HepG2 (cell line): Measurements from ENCODE around the gene ANKRD36B. TPM values are rescaled to one million over a fixed set of nuclear protein-coding genes. Genes with fewer than 3 reads are reported as not detected.
A peak's percentile ranks its signal among the peaks of the same experiment; 100 is the strongest.
"Not testable (repeated sequence)": the region's sequence is repeated elsewhere in the genome, so short reads cannot be mapped to it uniquely, and the experiment has no call there.

Experiments used
- ATAC-seq: fragments of 200-7000 bp; cut with Tn5 transposase; 3 replicates; pipeline ENCODE4 v1.9.1; 2020; ENCODE audit warnings: mild to moderate bottlenecking, moderate library complexity
- BruUV-seq: library from RNA; stranded (reverse); fragments of 400-500 nt; replicated peaks from 2 replicates; lab custom pipeline; 2021; lab: Mats Ljungman, UMichigan
- CTCF ChIA-PET: fragments of 300-600 bp; formaldehyde crosslinking; extraction: SDS; loops from one replicate; lab custom pipeline; 2021; ENCODE audit warnings: low total read pairs, inconsistent platforms, low intra/inter-chr PET ratio; lab: Yijun Ruan, JAX
- POLR2A ChIA-PET: fragments of 350-600 bp; sonication (Branson Sonifier 250); formaldehyde crosslinking; loops from one replicate; lab custom pipeline; 2020; ENCODE audit warnings: antibody characterized with exemption, inconsistent platforms; lab: Yijun Ruan, JAX
- DNase-seq: peaks from one replicate; pipeline ENCODE4 v3.0.0-alpha.2; 2015; ENCODE audit warnings: low spot score
- FAIRE-seq: peaks from 3 replicates; lab custom pipeline; 2011; peaks lifted over from hg19 to GRCh38; lab: Jason Lieb, UNC
- H2AFZ ChIP-seq: one replicate; pipeline ENCODE4 v1.6.1; 2011; ENCODE audit warnings: low read length, inconsistent platforms
- H3K27ac ChIP-seq: fragments of 300-600 bp; 3 replicates; pipeline ENCODE4 v1.8.0; 2011; ENCODE audit warnings: mixed run types, mild to moderate bottlenecking, mixed read lengths, low read length, inconsistent platforms; ENCODE audit not compliant: insufficient read depth; ENCODE audit errors: extremely low read length
- H3K27me3 ChIP-seq, 2 experiments: fragments of 200-600 bp in 1 of 2; 2 replicates in 1 of 2; 3 replicates in 1 of 2; pipeline versions ENCODE4 v1.6.0 to v1.8.0; 2011; ENCODE audit warnings: low read length in 2 of 2, mild to moderate bottlenecking in 2 of 2, moderate library complexity in 2 of 2, inconsistent platforms in 1 of 2; ENCODE audit not compliant: insufficient read depth in 2 of 2, control insufficient read depth in 1 of 2
- H3K36me3 ChIP-seq, 2 experiments: fragments of 200-600 bp in 1 of 2; replicated peaks in 1 of 2; 2 replicates in 1 of 2; 3 replicates in 1 of 2; pipeline versions ENCODE4 v1.5.1 to v1.8.0; 2011; ENCODE audit warnings: low read length in 2 of 2, inconsistent platforms in 1 of 2; ENCODE audit not compliant: insufficient read depth in 2 of 2, control insufficient read depth in 1 of 2
- H3K4me1 ChIP-seq: 2 replicates; pipeline ENCODE4 v1.5.1; 2012; ENCODE audit warnings: low read length, inconsistent platforms; ENCODE audit not compliant: insufficient read depth
- H3K4me2 ChIP-seq: 2 replicates; pipeline ENCODE4 v1.6.0; 2011; ENCODE audit warnings: low read depth, low read length, inconsistent platforms
- H3K4me3 ChIP-seq, 3 experiments: fragments of 200-600 bp in 1 of 3; sonication (generic), shearing (Covaris generic) in 1 of 3; replicated peaks in 1 of 3; 2 replicates each; pipeline ENCODE4 v1.5.1; 2011 to 2016; ENCODE audit warnings: low read length in 3 of 3, inconsistent platforms in 2 of 3, low read depth in 2 of 3, mild to moderate bottlenecking in 2 of 3, control low read depth in 1 of 3, mixed read lengths in 1 of 3; ENCODE audit not compliant: insufficient read depth in 1 of 3
- H3K79me2 ChIP-seq: one replicate; pipeline ENCODE4 v1.6.1; 2011; ENCODE audit warnings: low read length, inconsistent platforms; ENCODE audit not compliant: insufficient read depth
- H3K9ac ChIP-seq: 2 replicates; pipeline ENCODE4 v1.6.0; 2011; ENCODE audit warnings: mild to moderate bottlenecking, low read depth, low read length, inconsistent platforms; ENCODE audit not compliant: insufficient read depth
- H3K9me3 ChIP-seq: 2 replicates; pipeline ENCODE4 v1.5.1; 2012; ENCODE audit warnings: mild to moderate bottlenecking, low read length
- H4K20me1 ChIP-seq: 2 replicates; pipeline ENCODE4 v1.6.0; 2011; ENCODE audit warnings: inconsistent platforms, mild to moderate bottlenecking, low read length, moderate library complexity; ENCODE audit not compliant: insufficient read depth
- GATAD1 ChIP-seq: IDR thresholded peaks from 2 replicates; pipeline ENCODE4 v1.6.1; 2016; ENCODE audit warnings: missing genetic modification reagents, missing compliant biosample characterization
- HNRNPL ChIP-seq: fragments of 200-400 bp; formaldehyde crosslinking; IDR thresholded peaks from 2 replicates; pipeline ENCODE4 v1.6.1; 2017; ENCODE audit warnings: mild to moderate bottlenecking, low read depth, low read length
- PHF8 ChIP-seq: sonication (generic); formaldehyde crosslinking; IDR thresholded peaks from 2 replicates; pipeline ENCODE4 v1.5.0; 2020; ENCODE audit warnings: missing genetic modification reagents
- SIN3B ChIP-seq: fragments of 150-350 bp; IDR thresholded peaks from 2 replicates; pipeline ENCODE4 v1.6.1; 2014; ENCODE audit warnings: low read length
- THRA ChIP-seq: sonication (generic); formaldehyde crosslinking; IDR thresholded peaks from 2 replicates; pipeline ENCODE4 v1.4.0; 2020; ENCODE audit warnings: missing genetic modification reagents, borderline replicate concordance
- ZBTB7A ChIP-seq: sonication (generic); formaldehyde crosslinking; IDR thresholded peaks from 2 replicates; pipeline ENCODE4 v1.8.0; 2022; ENCODE audit warnings: mild to moderate bottlenecking, missing genetic modification reagents
- ZNF18 ChIP-seq: sonication (generic); formaldehyde crosslinking; IDR thresholded peaks from 2 replicates; pipeline ENCODE4 v1.8.0; 2022; ENCODE audit warnings: mild to moderate bottlenecking, missing genetic modification reagents; ENCODE audit not compliant: insufficient replicate concordance
- ZNF24 ChIP-seq: fragments of 450-650 bp; IDR thresholded peaks from 2 replicates; pipeline ENCODE4 v1.6.1; 2017; ENCODE audit warnings: antibody characterized with exemption, mild to moderate bottlenecking
- ZNF563 ChIP-seq: sonication (generic); formaldehyde crosslinking; IDR thresholded peaks from 2 replicates; pipeline ENCODE4 v1.8.0; 2022; ENCODE audit warnings: mild to moderate bottlenecking, moderate library complexity, missing genetic modification reagents
- WGBS: methylation state at CpG from one replicate; pipeline ENCODE4 v1.1.6; 2017; ENCODE audit warnings: low lambda C conversion rate; 5-methylcytosine and 5-hydroxymethylcytosine counted together
- in situ Hi-C: cut with HindIII; loops from 2 replicates; pipeline ENCODE4 v1.10.0; 2017; ENCODE audit warnings: low pct_unique_long_range_greater_than_20kb; ENCODE audit not compliant: extremely low pct_ligation_motif_present
- intact Hi-C: fragments of 100-400 bp; cut with micrococcal nuclease; formaldehyde crosslinking; loops from one replicate; pipeline ENCODE4 v1.10.0; 2022; ENCODE audit not compliant: unreplicated experiment
- polyA plus RNA-seq, 8 experiments: library from polyadenylated mRNA; depleted of rRNA in 3 of 8; stranded (reverse) in 7 of 8; unstranded in 1 of 8; fragments of >200 nt; fragmentation: Illumina TruSeq in 4 of 8; extraction: Trizol in 4 of 8; gene quantifications; 2 replicates each; pipeline versions ENCODE4 v1.2.1 to v1.2.3, GENCODE V29; 2011 to 2016; ENCODE audit warnings: low read depth in 4 of 8, missing spikeins in 1 of 8, mixed read lengths in 1 of 8; ENCODE audit not compliant: insufficient read depth in 1 of 8
- total RNA-seq, 5 experiments: library from RNA; depleted of rRNA; stranded (reverse); fragments of >200 nt; fragmentation: Illumina TruSeq; extraction: Trizol; gene quantifications; 2 replicates each; pipeline ENCODE4 v1.2.3, GENCODE V29; 2016; ENCODE audit warnings: low read depth in 1 of 5

Gene ANKRD36B
- total and polyA plus RNA-seq, 2 of the 13 experiments (the other 11 are each of a cell fraction or from before 2014, with no cell fraction given), result 7.3 to 34.8 TPM

GRCh38 chr2:97590515-97591394, 1.1 kb upstream of the ANKRD36B start (continued):
- TF ChIP-seq PHF8 (CRISPR knock-in tag), result peak; percentile 47; the same call in 1 of the 2 replicates
- TF ChIP-seq ZNF18 (CRISPR knock-in tag), result peak; percentile 1
- 0 out of 2 replicates have a peak, but pooled peaks have one; percentile 26 for TF ChIP-seq THRA (CRISPR knock-in tag)
- 0 out of 2 replicates have a peak, but pooled peaks have one; percentile 42 for TF ChIP-seq GATAD1 (CRISPR knock-in tag)
- TF ChIP-seq ZNF24, result peak; percentile 48; the same call in 1 of the 2 replicates
- TF ChIP-seq ZBTB7A, result peak; percentile 51; the same call in 1 of the 2 replicates
- 0 out of 2 replicates have a peak, but pooled peaks have one; percentile 22 for TF ChIP-seq HNRNPL
- TF ChIP-seq SIN3B, result peak; percentile 35; the same call in 1 of the 2 replicates
- peak; percentile 24; the same call in 1 of the 2 replicates for TF ChIP-seq ZNF563 (CRISPR knock-in tag)

- H3K4me2 ChIP-seq, result peak overlapping the region; percentile 83
- H3K9me3 ChIP-seq, intact Hi-C loops, H3K27me3 ChIP-seq, H2AFZ ChIP-seq, H3K36me3 ChIP-seq, BruUV-seq, H3K4me1 ChIP-seq, H3K79me2 ChIP-seq, DNase-seq, CTCF ChIA-PET, FAIRE-seq, H4K20me1 ChIP-seq: not testable (repeated sequence)
- in situ Hi-C loops, result loop anchor here (5.0 kb wide), 1 partner anchor 73 kb away; the partner anchor contains the start of gene ACTR1B
- ATAC-seq, result peak; percentile 52; the same call in 2 of the 3 replicates
- H3K9ac ChIP-seq, result peak overlapping the region; percentile 71
- H3K4me3 ChIP-seq, result peak overlapping the region; percentile 60 to 78 (median 74); a peak in 5 of 6 replicates
- H3K27ac ChIP-seq, result peak overlapping the region; percentile 86
- POLR2A ChIA-PET, result interaction anchor here (2.3 kb wide), 2 partner anchors 56 to 75 kb away, joined by 11 to 17 read pairs; partner anchors contain the start of genes ACTR1B and COX5B
- 4% methylated on average over 11 of the region's 14 CpGs for WGBS
These were observed 450 bp downstream of the ANKRD36B start for GRCh38 chr2:97589257-97589597.

- H3K9ac ChIP-seq, POLR2A ChIA-PET, H2AFZ ChIP-seq, H4K20me1 ChIP-seq, DNase-seq, BruUV-seq, H3K4me3 ChIP-seq, H3K4me1 ChIP-seq, ATAC-seq, intact Hi-C loops, in situ Hi-C loops, H3K36me3 ChIP-seq, H3K27me3 ChIP-seq, FAIRE-seq, H3K27ac ChIP-seq, H3K4me2 ChIP-seq, H3K79me2 ChIP-seq, CTCF ChIA-PET, H3K9me3 ChIP-seq: not testable (repeated sequence)
- 91% methylated on average over 3 of the region's 3 CpGs for WGBS
These were observed 24.0 kb downstream of the ANKRD36B start for GRCh38 chr2:97565674-97566073.
